H1 (cell line): ENCODE results near the gene RASGRP3. TPM values are rescaled to one million over a fixed set of nuclear protein-coding genes. Genes with fewer than 3 reads are reported as not detected.

Source experiments
- CTCF ChIA-PET: fragments of 300-600 bp; sonication (Branson Sonifier 250); formaldehyde crosslinking; loops from one replicate; lab custom pipeline; 2021; ENCODE audit not compliant: partially characterized antibody; lab: Charles Lee
- POLR2A ChIA-PET: fragments of 300-600 bp; sonication (Branson Sonifier 250); formaldehyde crosslinking; loops from one replicate; lab custom pipeline; 2021; ENCODE audit warnings: inconsistent platforms; ENCODE audit not compliant: partially characterized antibody; lab: Charles Lee
- DNase-seq, 2 experiments: peaks; one replicate each; pipeline versions ENCODE4 v3.0.0 to v3.0.0-alpha.2; 2010 to 2022; ENCODE audit warnings: low spot score in 2 of 2, low read depth in 1 of 2, mixed read lengths in 1 of 2
- FAIRE-seq: peaks from 2 replicates; lab custom pipeline; 2011; peaks lifted over from hg19 to GRCh38; lab: Jason Lieb, UNC
- H2AFZ ChIP-seq: 2 replicates; pipeline ENCODE4 v1.8.1; 2012; ENCODE audit warnings: low read length, inconsistent platforms
- H2AK5ac ChIP-seq: 2 replicates; pipeline ENCODE4 v1.6.1; 2013; ENCODE audit warnings: low read depth, low read length
- H2BK120ac ChIP-seq: replicated peaks from 2 replicates; pipeline ENCODE3; 2013; ENCODE audit warnings: low read depth, low read length, inconsistent platforms
- H2BK12ac ChIP-seq: 2 replicates; pipeline ENCODE4 v1.6.1; 2013; ENCODE audit warnings: low read depth, low read length
- H2BK15ac ChIP-seq: 2 replicates; pipeline ENCODE4 v1.6.1; 2013; ENCODE audit warnings: low read length
- H2BK20ac ChIP-seq: 2 replicates; pipeline ENCODE4 v1.6.1; 2013; ENCODE audit warnings: low read length
- H2BK5ac ChIP-seq: 2 replicates; pipeline ENCODE4 v1.6.1; 2013; ENCODE audit warnings: low read depth, low read length
- H3K14ac ChIP-seq: 2 replicates; pipeline ENCODE4 v1.6.1; 2013; ENCODE audit warnings: inconsistent platforms; ENCODE audit not compliant: insufficient read length
- H3K18ac ChIP-seq: 2 replicates; pipeline ENCODE4 v1.6.1; 2013; ENCODE audit warnings: low read length; ENCODE audit errors: extremely low read depth
- H3K23ac ChIP-seq: 2 replicates; pipeline ENCODE4 v1.6.1; 2013; ENCODE audit warnings: inconsistent platforms; ENCODE audit not compliant: insufficient read length
- H3K23me2 ChIP-seq: 2 replicates; pipeline ENCODE4 v1.6.1; 2013; ENCODE audit warnings: low read depth, low read length
- H3K27ac ChIP-seq: 2 replicates; pipeline ENCODE4 v1.6.1; 2011; ENCODE audit warnings: low read depth, low read length, inconsistent platforms
- H3K27me3 ChIP-seq, 4 experiments: replicated peaks in 1 of 4; 1 replicate in 1 of 4; 2 replicates in 3 of 4; pipeline versions ENCODE4 v1.6.1 to v1.8.1; 2011 to 2013; ENCODE audit warnings: low read length in 3 of 4, mild to moderate bottlenecking in 3 of 4, inconsistent platforms in 2 of 4, mixed read lengths in 2 of 4, moderate library complexity in 1 of 4; ENCODE audit not compliant: control insufficient read depth in 3 of 4, insufficient read depth in 3 of 4; ENCODE audit errors: extremely low read depth in 1 of 4
- H3K36me3 ChIP-seq, 4 experiments: 2 replicates each; pipeline versions ENCODE4 v1.6.1 to v1.8.1; 2011 to 2013; ENCODE audit warnings: mild to moderate bottlenecking in 4 of 4, low read length in 3 of 4, moderate library complexity in 2 of 4, control low read depth in 1 of 4, inconsistent platforms in 1 of 4; ENCODE audit not compliant: insufficient read depth in 4 of 4, control insufficient read depth in 2 of 4
- H3K4ac ChIP-seq: replicated peaks from 2 replicates; pipeline ENCODE3; 2013; ENCODE audit warnings: low read length, low read depth, mixed read lengths, inconsistent platforms; ENCODE audit not compliant: insufficient read length
- H3K4me1 ChIP-seq, 4 experiments: replicated peaks in 1 of 4; 1 replicate in 1 of 4; 2 replicates in 3 of 4; pipeline versions ENCODE4 v1.6.1 to v1.8.1; 2011 to 2013; ENCODE audit warnings: low read length in 3 of 4, inconsistent platforms in 2 of 4, mixed read lengths in 1 of 4; ENCODE audit not compliant: insufficient read depth in 4 of 4, control insufficient read depth in 3 of 4
- H3K4me2 ChIP-seq, 2 experiments: 2 replicates each; pipeline versions ENCODE4 v1.6.1 to v1.8.1; 2011 to 2013; ENCODE audit warnings: low read depth in 2 of 2, low read length in 2 of 2, control low read depth in 1 of 2, inconsistent platforms in 1 of 2, mild to moderate bottlenecking in 1 of 2; ENCODE audit not compliant: insufficient read depth in 1 of 2
- H3K4me3 ChIP-seq, 4 experiments: fragments of 200-600, 300-600 bp in 1 of 4; sonication (generic), shearing (Covaris generic), sonication (Bioruptor Twin) in 1 of 4; 2 replicates each; pipeline versions ENCODE4 v1.5.1 to v1.8.1; 2011 to 2016; ENCODE audit warnings: low read length in 4 of 4, low read depth in 3 of 4, control low read depth in 2 of 4, inconsistent platforms in 2 of 4, mild to moderate bottlenecking in 2 of 4, mixed read lengths in 1 of 4, moderate library complexity in 1 of 4; ENCODE audit not compliant: insufficient read depth in 2 of 4; ENCODE audit errors: extremely low read depth in 1 of 4
- H3K56ac ChIP-seq: replicated peaks from 2 replicates; pipeline ENCODE3; 2013; ENCODE audit warnings: low read depth, mild to moderate bottlenecking, mixed read lengths, low read length, inconsistent platforms; ENCODE audit not compliant: insufficient read length
- H3K79me1 ChIP-seq: 2 replicates; pipeline ENCODE4 v1.6.1; 2013; ENCODE audit warnings: low read depth, low read length, control low read depth
- H3K79me2 ChIP-seq, 2 experiments: 2 replicates each; pipeline versions ENCODE4 v1.6.1 to v1.8.1; 2012 to 2013; ENCODE audit warnings: low read length in 2 of 2, mild to moderate bottlenecking in 2 of 2, inconsistent platforms in 1 of 2; ENCODE audit not compliant: insufficient read depth in 2 of 2, control insufficient read depth in 1 of 2
- H3K9ac ChIP-seq, 4 experiments: replicated peaks in 1 of 4; 1 replicate in 1 of 4; 2 replicates in 3 of 4; pipeline versions ENCODE4 v1.6.1 to v1.8.1; 2011 to 2013; ENCODE audit warnings: low read depth in 3 of 4, low read length in 3 of 4, control low read depth in 2 of 4, mild to moderate bottlenecking in 2 of 4, moderate library complexity in 2 of 4, inconsistent platforms in 1 of 4; ENCODE audit errors: extremely low read depth in 1 of 4
- H3K9me3 ChIP-seq, 2 experiments: 2 replicates each; pipeline versions ENCODE4 v1.6.1 to v1.8.1; 2012 to 2013; ENCODE audit warnings: mild to moderate bottlenecking in 2 of 2, moderate library complexity in 2 of 2, control low read depth in 1 of 2, inconsistent platforms in 1 of 2, low read depth in 1 of 2, low read length in 1 of 2, mixed read lengths in 1 of 2; ENCODE audit not compliant: insufficient read depth in 2 of 2
- H4K20me1 ChIP-seq, 2 experiments: replicated peaks in 1 of 2; 2 replicates each; pipeline versions ENCODE3 to v1.8.1; 2011 to 2013; ENCODE audit warnings: inconsistent platforms in 2 of 2, low read length in 2 of 2, mild to moderate bottlenecking in 1 of 2; ENCODE audit not compliant: insufficient read depth in 2 of 2, control insufficient read depth in 1 of 2
- H4K5ac ChIP-seq: 2 replicates; pipeline ENCODE4 v1.6.1; 2013; ENCODE audit warnings: low read length, low read depth, mixed read lengths, inconsistent platforms; ENCODE audit not compliant: insufficient read length
- H4K8ac ChIP-seq: 2 replicates; pipeline ENCODE4 v1.8.0; 2013; ENCODE audit warnings: mild to moderate bottlenecking, moderate library complexity, low read length, inconsistent platforms; ENCODE audit not compliant: insufficient read depth; ENCODE audit errors: extremely low read depth
- H4K91ac ChIP-seq: replicated peaks from 2 replicates; pipeline ENCODE3; 2013; ENCODE audit warnings: low read length, mixed read lengths, inconsistent platforms; ENCODE audit not compliant: insufficient read length
- EGR1 ChIP-seq: IDR thresholded peaks from 2 replicates; pipeline ENCODE4 v1.6.1; 2011; ENCODE audit warnings: low read depth, low read length, borderline replicate concordance
- PHF8 ChIP-seq: fragments of 200-600 bp; sonication (generic); conservative IDR thresholded peaks from 2 replicates; pipeline ENCODE4 v1.7.1; 2012; ENCODE audit warnings: low read depth, mild to moderate bottlenecking, inconsistent platforms, low read length, moderate library complexity
- TBP ChIP-seq: IDR thresholded peaks from 2 replicates; pipeline ENCODE4 v1.6.1; 2011; ENCODE audit warnings: low read depth, low read length, improper control_type of control experiment
- WGBS, 2 experiments: shearing (Covaris generic) in 1 of 2; methylation state at CpG; one replicate each; pipeline versions ENCODE4 v1.1.6 to v1.1.7; 2013 to 2015; ENCODE audit warnings: low lambda C conversion rate in 2 of 2, mixed read lengths in 2 of 2, inconsistent platforms in 1 of 2, low coverage in 1 of 2, missing lambda C conversion rate in 1 of 2; ENCODE audit not compliant: insufficient replicate concordance in 2 of 2, insufficient coverage in 1 of 2, insufficient read length in 1 of 2; ENCODE audit errors: extremely low coverage in 1 of 2, missing lambda C conversion rate in 1 of 2; 5-methylcytosine and 5-hydroxymethylcytosine counted together
- polyA plus RNA-seq, 7 experiments: library from polyadenylated mRNA; depleted of rRNA in 3 of 7; stranded (reverse) in 5 of 7; unstranded in 2 of 7; fragments of >200 nt in 5 of 7; fragments of 200-250 nt in 2 of 7; gene quantifications; 1 replicate in 5 of 7; 2 replicates in 1 of 7; 4 replicates in 1 of 7; pipeline versions ENCODE4 v1.2.1 to v1.2.3, GENCODE V29; 2011 to 2013; ENCODE audit warnings: missing spikeins in 2 of 7, mixed read lengths in 2 of 7
- total RNA-seq: library from RNA; stranded (reverse); fragmentation: NEBNext Ultra II Directional; extraction: Animal tissue kit (Norgen Biotek cat#: 25700); gene quantifications from 2 replicates; pipeline ENCODE4 v1.2.1, GENCODE V29; 2021

The RASGRP3 gene
- total and polyA plus RNA-seq, 2 of the 8 experiments (the other 6 are each of a cell fraction or from before 2014, with no cell fraction given): 0.06 TPM; not detected in 1

- Histone ChIP-seq H3K36me3 (no peaks in the 10 kb centered on the region), H4K8ac (no peak overlapping the region), H3K4me1 (no peaks in the 10 kb centered on the region), H4K5ac (no peak overlapping the region), H3K27me3 (no peaks in the 10 kb centered on the region), H2BK20ac (no peak overlapping the region), H4K20me1 (no peaks in the 10 kb centered on the region), H4K91ac (no peak overlapping the region), H2BK120ac (no peak overlapping the region), H3K23me2 (no peaks in the 10 kb centered on the region), H3K23ac (no peak overlapping the region), H3K79me1 (no peaks in the 10 kb centered on the region), H2BK15ac (no peak overlapping the region), H3K18ac (no peak overlapping the region), H3K56ac (no peak overlapping the region), H3K4me2 (no peak overlapping the region), H2AK5ac (no peak overlapping the region), H3K79me2 (no peaks in the 10 kb centered on the region), H2BK5ac (no peak overlapping the region), H3K14ac (no peak overlapping the region), H3K27ac (no peak overlapping the region), H2BK12ac (no peak overlapping the region), H2AFZ (no peak overlapping the region), H3K9me3 (no peaks in the 10 kb centered on the region), H3K9ac (no peak overlapping the region), H3K4me3 (no peak overlapping the region), H3K4ac (no peak overlapping the region)
- 92% methylated on average over 6 of the region's 6 CpGs; no CpG with 5 or more reads in 1 of the 2 experiments for WGBS, 2 experiments
- no peak for DNase-seq
- POLR2A ChIA-PET: no interaction called here
- CTCF ChIA-PET: interaction anchor here (0.6 to 2.4 kb wide), 3 partner anchors 9 to 664 kb away, joined by 3 to 8 read pairs (median 3); no protein-coding TSS in a partner anchor
- FAIRE-seq: no peak
- TF ChIP-seq TBP (no peak), PHF8 (no peak), EGR1 (no peak)
These were observed 16.1 kb downstream of the RASGRP3 start for GRCh38 chr2:33492399-33493134.
